ENCODE results near the gene OVOL1. TPM values are rescaled to one million over a fixed set of nuclear protein-coding genes. Genes with fewer than 3 reads are reported as not detected.
"Not testable (repeated sequence)": the region's sequence is repeated elsewhere in the genome, so short reads cannot be mapped to it uniquely, and the experiment has no call there.

The OVOL1 gene
- total RNA-seq, 6 donors from 2014 or later: under 0.01 to 2.2 (median 0.77) TPM

GRCh38 chr11:65743681-65744025, 43.2 kb upstream of the OVOL1 start:
- H3K27ac ChIP-seq: no peak overlapping the region
- H3K27me3 ChIP-seq: no peaks in the 10 kb centered on the region
- DNase-seq: no peak
- 90 to 93% methylated on average over 10 of the region's 10 CpGs for WGBS, 2 donors
- no peaks in the 10 kb centered on the region for H3K9me3 ChIP-seq
- H3K4me3 ChIP-seq: no peak overlapping the region
- H3K36me3 ChIP-seq: no peaks in the 10 kb centered on the region
- TF ChIP-seq, protein P1, sequence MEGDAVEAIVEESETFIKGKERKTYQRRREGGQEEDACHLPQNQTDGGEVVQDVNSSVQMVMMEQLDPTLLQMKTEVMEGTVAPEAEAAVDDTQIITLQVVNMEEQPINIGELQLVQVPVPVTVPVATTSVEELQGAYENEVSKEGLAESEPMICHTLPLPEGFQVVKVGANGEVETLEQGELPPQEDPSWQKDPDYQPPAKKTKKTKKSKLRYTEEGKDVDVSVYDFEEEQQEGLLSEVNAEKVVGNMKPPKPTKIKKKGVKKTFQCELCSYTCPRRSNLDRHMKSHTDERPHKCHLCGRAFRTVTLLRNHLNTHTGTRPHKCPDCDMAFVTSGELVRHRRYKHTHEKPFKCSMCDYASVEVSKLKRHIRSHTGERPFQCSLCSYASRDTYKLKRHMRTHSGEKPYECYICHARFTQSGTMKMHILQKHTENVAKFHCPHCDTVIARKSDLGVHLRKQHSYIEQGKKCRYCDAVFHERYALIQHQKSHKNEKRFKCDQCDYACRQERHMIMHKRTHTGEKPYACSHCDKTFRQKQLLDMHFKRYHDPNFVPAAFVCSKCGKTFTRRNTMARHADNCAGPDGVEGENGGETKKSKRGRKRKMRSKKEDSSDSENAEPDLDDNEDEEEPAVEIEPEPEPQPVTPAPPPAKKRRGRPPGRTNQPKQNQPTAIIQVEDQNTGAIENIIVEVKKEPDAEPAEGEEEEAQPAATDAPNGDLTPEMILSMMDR (IDR thresholded peaks at IDR 0.05): no peak
- no peak for TF ChIP-seq POLR2A (IDR thresholded peaks at IDR 0.05)
- no peak for TF ChIP-seq POLR2AphosphoS5 (IDR thresholded peaks at IDR 0.05)
- TF ChIP-seq EP300 (IDR thresholded peaks at IDR 0.05): no peak
- H3K4me1 ChIP-seq: no peaks in the 10 kb centered on the region
- ATAC-seq (ENCODE audit: low FRiP score in 2 of 2): no peak

- Histone ChIP-seq H3K36me3 (no peaks in the 10 kb centered on the region), H3K27me3 (no peaks in the 10 kb centered on the region), H3K9me3 (no peaks in the 10 kb centered on the region), H3K27ac (no peak overlapping the region), H3K4me3 (no peak overlapping the region), H3K4me1 (no peaks in the 10 kb centered on the region)
- TF ChIP-seq POLR2A (IDR thresholded peaks at IDR 0.05): no peak
- TF ChIP-seq, protein P1 (IDR thresholded peaks at IDR 0.05): peak in 3 of 6 experiments; percentile 9 to 27 (median 16)
- DNase-seq: peak; percentile 32 to 56
- 85 to 86% methylated on average over 16 of the region's 18 CpGs for WGBS, 2 donors
- peak; percentile 56 to 59 for ATAC-seq (ENCODE audit: low FRiP score in 2 of 2)
Measured at GRCh38 chr11:65744026-65744698, 42.7 kb upstream of the OVOL1 start.

GRCh38 chr11:65744699-65745042, 42.2 kb upstream of the OVOL1 start:
- DNase-seq (no peak), ATAC-seq (ENCODE audit: low FRiP score in 2 of 2) (no peak)
- Histone ChIP-seq H3K27ac (no peak overlapping the region), H3K9me3 (no peaks in the 10 kb centered on the region), H3K4me3 (no peak overlapping the region), H3K36me3 (no peaks in the 10 kb centered on the region), H3K27me3 (no peaks in the 10 kb centered on the region), H3K4me1 (no peaks in the 10 kb centered on the region)
- TF ChIP-seq POLR2AphosphoS5 (IDR thresholded peaks at IDR 0.05) (no peak), EP300 (IDR thresholded peaks at IDR 0.05) (no peak), POLR2A (IDR thresholded peaks at IDR 0.05) (no peak)
- TF ChIP-seq, protein P1 (IDR thresholded peaks at IDR 0.05): no peak
- WGBS, 2 donors: 82 to 83% methylated on average over 7 to 8 of the region's 8 CpGs

DNA sequence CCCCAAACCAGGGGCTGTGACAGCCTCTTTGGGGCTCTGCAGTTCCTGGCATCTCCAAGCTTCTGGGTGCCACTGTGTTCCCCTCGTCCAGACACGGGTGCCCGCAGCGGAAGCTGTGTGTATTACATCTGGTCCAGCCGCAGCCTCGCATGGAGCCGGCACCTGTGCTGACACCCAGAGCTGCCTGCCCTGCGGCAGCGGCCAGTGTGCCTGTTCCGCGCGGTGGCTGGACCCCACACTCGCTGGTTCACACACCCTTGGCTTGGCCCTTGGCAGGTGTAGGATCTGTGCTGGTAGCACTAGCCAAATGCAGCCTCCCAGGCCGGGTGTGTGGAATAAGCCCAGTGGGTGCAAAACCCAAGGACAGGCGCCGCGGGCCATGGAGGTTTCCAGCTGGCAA, 41.8 kb upstream of the OVOL1 start:
- peak in 1 of 2 donors; percentile 82 for DNase-seq
- Histone ChIP-seq H3K4me3 (no peak overlapping the region), H3K27me3 (no peaks in the 10 kb centered on the region), H3K4me1 (no peaks in the 10 kb centered on the region), H3K9me3 (no peaks in the 10 kb centered on the region), H3K27ac (no peak overlapping the region), H3K36me3 (no peaks in the 10 kb centered on the region)
- WGBS, 2 donors: 90 to 96% methylated on average over 2 to 12 of the region's 17 CpGs
- TF ChIP-seq EP300 (IDR thresholded peaks at IDR 0.05): no peak
- TF ChIP-seq POLR2AphosphoS5 (IDR thresholded peaks at IDR 0.05): no peak
- TF ChIP-seq POLR2A (IDR thresholded peaks at IDR 0.05): no peak
- TF ChIP-seq, protein P1 (IDR thresholded peaks at IDR 0.05): no peak
- ATAC-seq (ENCODE audit: low FRiP score in 2 of 2): no peak

DNA sequence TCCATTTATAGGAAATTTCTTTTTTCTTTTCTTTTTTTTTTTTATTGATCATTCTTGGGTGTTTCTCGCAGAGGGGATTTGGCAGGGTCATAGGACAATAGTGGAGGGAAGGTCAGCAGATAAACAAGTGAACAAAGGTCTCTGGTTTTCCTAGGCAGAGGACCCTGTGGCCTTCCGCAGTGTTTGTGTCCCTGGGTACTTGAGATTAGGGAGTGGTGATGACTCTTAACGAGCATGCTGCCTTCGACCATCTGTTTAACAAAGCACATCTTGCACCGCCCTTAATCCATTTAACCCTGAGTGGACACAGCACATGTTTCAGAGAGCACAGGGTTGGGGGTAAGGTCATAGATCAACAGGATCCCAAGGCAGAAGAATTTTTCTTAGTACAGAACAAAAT, 24.7 kb upstream of the OVOL1 start:
- 61 to 68% methylated on average over 5 of the region's 5 CpGs for WGBS, 2 donors
- not testable (repeated sequence) for H3K4me1 ChIP-seq; DNase-seq; H3K4me3 ChIP-seq; ATAC-seq (ENCODE audit: low FRiP score in 2 of 2); H3K9me3 ChIP-seq; H3K27me3 ChIP-seq; H3K27ac ChIP-seq; H3K36me3 ChIP-seq

DNA sequence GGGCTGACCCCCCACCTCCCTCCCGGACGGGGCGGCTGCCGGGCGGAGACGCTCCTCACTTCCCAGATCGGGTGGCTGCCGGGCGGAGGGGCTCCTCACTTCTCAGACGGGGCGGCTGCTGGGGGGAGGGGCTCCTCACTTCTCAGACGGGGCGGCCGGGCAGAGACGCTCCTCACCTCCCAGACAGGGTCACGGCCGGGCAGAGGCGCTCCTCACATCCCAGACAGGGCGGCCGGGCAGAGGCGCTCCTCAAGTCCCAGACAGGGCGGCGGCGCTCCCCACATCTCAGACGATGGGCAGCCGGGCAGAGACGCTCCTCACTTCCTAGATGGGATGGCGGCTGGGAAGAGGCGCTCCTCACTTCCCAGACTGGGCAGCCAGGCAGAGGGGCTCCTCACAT, 24.0 kb upstream of the OVOL1 start:
- H3K27me3 ChIP-seq; H3K36me3 ChIP-seq; H3K4me3 ChIP-seq; ATAC-seq (ENCODE audit: low FRiP score in 2 of 2); H3K9me3 ChIP-seq; H3K4me1 ChIP-seq; H3K27ac ChIP-seq: not testable (repeated sequence)
- 90% methylated on average over 9 of the region's 29 CpGs; no CpG with 5 or more reads in 1 of the 2 donors for WGBS, 2 donors
- DNase-seq: peak in 1 of 2 donors; percentile 55

All from upper lobe of left lung (tissue), 6 donors.